Adrenal gland (tissue), 12 donors: ENCODE results near the gene TPD52L1. TPM values are rescaled to one million over a fixed set of nuclear protein-coding genes. Genes with fewer than 3 reads are reported as not detected.

Experiments
- DNase-seq, 7 donors: peaks; one replicate each; pipeline ENCODE4 v3.0.0-alpha.2; 2019 to 2020
- H3K27ac ChIP-seq, 5 donors: fragments of 200-600 bp; sonication (generic) in 4 of 5; 1 replicate in 3 of 5; 2 replicates in 2 of 5; pipeline versions ENCODE4 v1.5.1 to v1.8.0; 2016 to 2020; ENCODE audit warnings: mild to moderate bottlenecking in 1 of 5
- H3K27me3 ChIP-seq: fragments of 200-600 bp; 2 replicates; pipeline ENCODE4 v1.8.0; 2021
- H3K36me3 ChIP-seq, 2 donors: fragments of 200-600 bp; replicated peaks in 1 of 2; 1 replicate in 1 of 2; 2 replicates in 1 of 2; pipeline versions ENCODE4 v1.5.1 to v1.8.0; 2018 to 2022
- H3K4me1 ChIP-seq, 2 donors: fragments of 200-600 bp; replicated peaks in 1 of 2; 1 replicate in 1 of 2; 2 replicates in 1 of 2; pipeline versions ENCODE4 v1.5.1 to v1.8.0; 2018 to 2021
- H3K4me3 ChIP-seq, 4 donors: fragments of 200-600 bp; sonication (generic) in 3 of 4; one replicate each; pipeline ENCODE4 v1.5.1; 2016 to 2018
- H3K9me3 ChIP-seq, 3 donors: fragments of 200-600 bp; sonication (generic) in 1 of 3; replicated peaks in 1 of 3; 1 replicate in 2 of 3; 2 replicates in 1 of 3; pipeline versions ENCODE4 v1.5.1 to v1.8.0; 2016 to 2021
- CTCF ChIP-seq, 6 experiments: fragments of 450-650 bp in 4 of 6; fragments of 200-600 bp in 2 of 6; sonication (generic) in 1 of 6; IDR thresholded peaks; 1 replicate in 5 of 6; 2 replicates in 1 of 6; pipeline versions ENCODE4 v1.5.1 to v1.8.0; 2016 to 2021; ENCODE audit warnings: antibody characterized with exemption in 6 of 6, mild to moderate bottlenecking in 2 of 6, moderate library complexity in 1 of 6
- POLR2A ChIP-seq, 2 donors: fragments of 450-650 bp; IDR thresholded peaks; one replicate each; pipeline ENCODE4 v1.6.1; 2017; ENCODE audit warnings: antibody characterized with exemption in 2 of 2, mild to moderate bottlenecking in 2 of 2, moderate library complexity in 1 of 2
- WGBS, 4 donors: extraction: QIAGEN DNeasy Blood & Tissue Kit in 2 of 4; methylation state at CpG; one replicate each; pipeline versions ENCODE4 v1.1.5 to v1.1.7; 2013 to 2017; 5-methylcytosine and 5-hydroxymethylcytosine counted together
- intact Hi-C, 2 donors: fragments of 100-400 bp; cut with DNase I; formaldehyde crosslinking; loops; one replicate each; pipeline versions ENCODE4 v1.14.1 to v1.15.0; 2022 to 2023
- polyA plus RNA-seq, 3 donors: library from polyadenylated mRNA; stranded (reverse); fragments of 200-250 nt in 2 of 3; fragments of 350-450 nt in 1 of 3; fragmentation: Illumina TruSeq in 1 of 3; extraction: RNeasy Lipid Tissue Mini Kit (QIAGEN cat#74804) in 1 of 3; gene quantifications; one replicate each; pipeline ENCODE4 v1.2.3, GENCODE V29; 2013 to 2014
- total RNA-seq, 9 donors: library from RNA; depleted of rRNA in 4 of 9; stranded (reverse); fragments of >200 nt in 4 of 9; fragments of 120-200 nt in 1 of 9; fragmentation: NEBNext Ultra II Directional in 1 of 9; extraction: Animal tissue kit (Norgen Biotek cat#: 25700) in 1 of 9; gene quantifications; one replicate each; pipeline versions ENCODE4 v1.1.0 to v1.2.4, GENCODE V29; 2013 to 2023
- donor health status: healthy with polysubstance abuse.
- donor health status: Bipolar disorder and iron deficiency.
- donor health status: DM: yes; HTN: yes; CAD: no.
- donor health status: DM: no; HTN: no; CAD: no.
- donor health status: DM: no; HTN: no; CAD: no.
- donor health status: DM: yes; HTN: yes; CAD: no.

TPD52L1 gene
- total and polyA plus RNA-seq, 12 donors, result 37.0 to 2,041 (median 435) TPM

GRCh38 chr6:125307964-125308615 is 154.5 kb downstream of the TPD52L1 start:
- no peak overlapping the region for H3K27ac ChIP-seq
- no peaks in the 10 kb centered on the region for H3K4me1 ChIP-seq
- WGBS, 4 donors, result 49 to 56% (median 52%) methylated on average over 6 of the region's 6 CpGs
- no peak overlapping the region for H3K4me3 ChIP-seq
- no peaks in the 10 kb centered on the region for H3K9me3 ChIP-seq
- no peaks in the 10 kb centered on the region for H3K27me3 ChIP-seq
- no peak for DNase-seq
- TF ChIP-seq CTCF (IDR thresholded peaks at IDR 0.05) (no peak), POLR2A (IDR thresholded peaks at IDR 0.05) (no peak)
- no peaks in the 10 kb centered on the region for H3K36me3 ChIP-seq
- intact Hi-C loops, result loop anchor here (5.0 to 10.0 kb wide), 2 partner anchors 156 to 163 kb away; partner anchors contain the start of gene TPD52L1 (in 1 of the 2)

- Histone ChIP-seq H3K27ac (no peak overlapping the region), H3K4me1 (no peaks in the 10 kb centered on the region), H3K9me3 (no peaks in the 10 kb centered on the region), H3K27me3 (no peaks in the 10 kb centered on the region), H3K36me3 (no peaks in the 10 kb centered on the region), H3K4me3 (no peak overlapping the region)
- 39 to 51% (median 43%) methylated on average over 7 of the region's 7 CpGs for WGBS, 4 donors
- peak in 6 of 7 donors; percentile 22 to 61 (median 32) for DNase-seq
- TF ChIP-seq CTCF (IDR thresholded peaks at IDR 0.05), result peak; percentile 68 to 84 (median 82)
- no peak for TF ChIP-seq POLR2A (IDR thresholded peaks at IDR 0.05)
- intact Hi-C loops, result loop anchor here (5.0 to 10.0 kb wide), 3 partner anchors 441 to 644 kb away; partner anchors contain the start of gene HINT3 (in 1 of the 2)
Measured at GRCh38 chr6:125310994-125311649, 157.5 kb downstream of the TPD52L1 start.

GRCh38 chr6:125312478-125312877 is 158.9 kb downstream of the TPD52L1 start:
- Histone ChIP-seq H3K4me3 (no peak overlapping the region), H3K4me1 (no peaks in the 10 kb centered on the region), H3K36me3 (no peaks in the 10 kb centered on the region), H3K9me3 (no peaks in the 10 kb centered on the region), H3K27ac (no peak overlapping the region), H3K27me3 (no peaks in the 10 kb centered on the region)
- 37 to 48% (median 46%) methylated on average over 2 of the region's 2 CpGs for WGBS, 4 donors
- TF ChIP-seq POLR2A (IDR thresholded peaks at IDR 0.05) (no peak), CTCF (IDR thresholded peaks at IDR 0.05) (no peak)
- peak; percentile 37 to 72 (median 48) for DNase-seq
- intact Hi-C loops, result loop anchor here (5.0 to 10.0 kb wide), 3 partner anchors 440 to 642 kb away; partner anchors contain the start of gene HINT3 (in 1 of the 2)

GRCh38 chr6:125312950-125313349 is 159.4 kb downstream of the TPD52L1 start:
- no peak overlapping the region for H3K4me3 ChIP-seq
- no peaks in the 10 kb centered on the region for H3K4me1 ChIP-seq
- WGBS, 4 donors, result 80 to 90% (median 82%) methylated on average over 4 of the region's 4 CpGs
- no peak for DNase-seq
- no peak overlapping the region for H3K27ac ChIP-seq
- H3K9me3 ChIP-seq, result no peaks in the 10 kb centered on the region
- no peak for TF ChIP-seq CTCF (IDR thresholded peaks at IDR 0.05)
- no peak for TF ChIP-seq POLR2A (IDR thresholded peaks at IDR 0.05)
- no peaks in the 10 kb centered on the region for H3K36me3 ChIP-seq
- H3K27me3 ChIP-seq, result no peaks in the 10 kb centered on the region
- intact Hi-C loops, result loop anchor here (5.0 to 10.0 kb wide), 3 partner anchors 439 to 642 kb away; partner anchors contain the start of gene HINT3 (in 1 of the 2)
